KOPT-K1 (cell line): Measurements from ENCODE around the gene SLC12A3.

Source experiments
- H3K27ac ChIP-seq: fragments of 200-600 bp; sonication (generic); 2 replicates; pipeline ENCODE4 v1.5.1; 2016; ENCODE audit warnings: antibody characterized with exemption, mild to moderate bottlenecking, low read depth, low read length; ENCODE audit not compliant: poor library complexity, severe bottlenecking
- H3K36me3 ChIP-seq: fragments of 200-600 bp; sonication (generic); 2 replicates; pipeline ENCODE4 v1.5.1; 2017; ENCODE audit warnings: antibody characterized with exemption, mild to moderate bottlenecking, low read length, moderate library complexity; ENCODE audit not compliant: insufficient read depth
- H3K9me3 ChIP-seq: fragments of 200-600 bp; sonication (generic); 2 replicates; pipeline ENCODE4 v1.5.1; 2017; ENCODE audit warnings: antibody characterized with exemption, low read length, mild to moderate bottlenecking; ENCODE audit not compliant: insufficient read depth, poor library complexity, severe bottlenecking

The SLC12A3 gene

DNA sequence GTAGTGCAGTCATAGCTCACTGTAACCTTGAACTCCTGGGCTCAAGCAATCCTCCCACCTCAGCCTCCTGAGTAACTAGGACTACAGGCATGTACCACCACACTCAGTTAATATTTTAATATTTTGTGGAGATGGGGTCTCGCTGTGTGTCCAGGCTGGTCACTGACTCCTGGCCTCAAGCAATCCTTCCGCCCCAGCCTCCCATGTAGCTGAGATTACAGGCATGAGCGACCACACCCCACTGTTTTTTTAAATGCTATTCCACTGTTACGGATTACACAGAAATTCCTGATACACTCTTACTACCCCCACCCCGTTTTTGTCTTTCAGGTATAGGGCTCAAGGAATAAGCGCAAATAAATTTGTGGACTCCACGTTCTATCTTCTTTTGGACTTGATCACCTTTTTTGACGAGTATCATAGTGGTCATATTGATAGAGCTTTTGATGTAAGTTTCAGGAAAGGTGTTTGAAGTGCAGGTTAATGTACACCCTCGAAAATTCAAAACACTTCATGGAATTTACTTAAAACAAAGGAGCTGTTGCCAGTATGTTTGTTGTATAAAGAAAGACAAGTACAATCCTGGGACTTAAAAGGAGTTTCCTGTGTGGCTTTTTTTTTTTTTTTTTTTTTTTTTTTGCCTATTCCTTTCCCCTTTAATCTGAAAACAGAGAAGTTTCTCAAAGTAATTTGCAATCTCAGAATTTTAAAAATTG lies 26.2 kb upstream of the SLC12A3 start:
- no peak overlapping the region for H3K27ac ChIP-seq
- H3K9me3 ChIP-seq = no peaks in the 10 kb centered on the region
- peaks cover 98% of the 10 kb centered on the region for H3K36me3 ChIP-seq

DNA sequence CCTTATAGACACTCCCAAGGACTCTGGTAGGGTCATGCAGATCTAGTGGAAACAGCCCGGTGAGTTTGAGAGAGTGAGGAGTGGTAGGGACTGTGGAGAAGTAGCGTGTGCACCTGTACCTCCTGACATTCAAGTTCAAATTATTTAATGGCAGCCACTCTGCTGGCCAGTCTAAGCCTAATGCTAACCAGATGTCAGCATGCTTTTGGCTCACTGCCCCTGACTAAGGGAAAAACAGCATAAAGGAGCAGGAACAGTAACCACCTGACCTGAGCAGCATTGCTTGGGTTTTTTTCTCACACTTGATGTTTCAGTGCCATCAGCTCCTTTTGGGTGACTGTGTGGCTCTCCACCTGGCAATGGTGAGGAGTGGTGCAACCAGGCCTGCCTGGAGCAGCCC lies 23.8 kb upstream of the SLC12A3 start:
- Histone ChIP-seq H3K27ac (no peak overlapping the region), H3K9me3 (no peaks in the 10 kb centered on the region), H3K36me3 (peaks cover 98% of the 10 kb centered on the region)

- peaks cover 94% of the 10 kb centered on the region for H3K36me3 ChIP-seq
Measured at GRCh38 chr16:56841659-56842058, 23.3 kb upstream of the SLC12A3 start.

GRCh38 chr16:56842133-56842532 lies 22.9 kb upstream of the SLC12A3 start:
- Histone ChIP-seq H3K27ac (no peak overlapping the region), H3K36me3 (peaks cover 89% of the 10 kb centered on the region), H3K9me3 (no peaks in the 10 kb centered on the region)

More at GRCh38 chr16:56841659-56842058, 23.3 kb upstream of the SLC12A3 start:
- Histone ChIP-seq H3K9me3 (no peaks in the 10 kb centered on the region), H3K27ac (no peak overlapping the region)

- Histone ChIP-seq H3K36me3 (peaks cover 70% of the 10 kb centered on the region), H3K27ac (no peak overlapping the region), H3K9me3 (no peaks in the 10 kb centered on the region)
Measured at GRCh38 chr16:56844056-56844455, 21.0 kb upstream of the SLC12A3 start.

GRCh38 chr16:56847173-56847910 lies 17.7 kb upstream of the SLC12A3 start:
- peak overlapping the region; percentile 27 for H3K27ac ChIP-seq
- peaks cover 37% of the 10 kb centered on the region for H3K36me3 ChIP-seq
- H3K9me3 ChIP-seq = no peaks in the 10 kb centered on the region

- Histone ChIP-seq H3K9me3 (no peaks in the 10 kb centered on the region), H3K36me3 (peaks cover 27% of the 10 kb centered on the region), H3K27ac (peak overlapping the region; percentile 33)
Measured at GRCh38 chr16:56848029-56848936, 16.7 kb upstream of the SLC12A3 start.

GRCh38 chr16:56848955-56849689 lies 15.9 kb upstream of the SLC12A3 start:
- Histone ChIP-seq H3K9me3 (no peaks in the 10 kb centered on the region), H3K27ac (peak overlapping the region; percentile 33), H3K36me3 (peaks cover 19% of the 10 kb centered on the region)

GRCh38 chr16:56849690-56850680 lies 15.0 kb upstream of the SLC12A3 start:
- H3K27ac ChIP-seq = peak overlapping the region; percentile 33
- H3K9me3 ChIP-seq = no peaks in the 10 kb centered on the region
- H3K36me3 ChIP-seq = peaks cover 10% of the 10 kb centered on the region; the same call in 1 of the 2 replicates

DNA sequence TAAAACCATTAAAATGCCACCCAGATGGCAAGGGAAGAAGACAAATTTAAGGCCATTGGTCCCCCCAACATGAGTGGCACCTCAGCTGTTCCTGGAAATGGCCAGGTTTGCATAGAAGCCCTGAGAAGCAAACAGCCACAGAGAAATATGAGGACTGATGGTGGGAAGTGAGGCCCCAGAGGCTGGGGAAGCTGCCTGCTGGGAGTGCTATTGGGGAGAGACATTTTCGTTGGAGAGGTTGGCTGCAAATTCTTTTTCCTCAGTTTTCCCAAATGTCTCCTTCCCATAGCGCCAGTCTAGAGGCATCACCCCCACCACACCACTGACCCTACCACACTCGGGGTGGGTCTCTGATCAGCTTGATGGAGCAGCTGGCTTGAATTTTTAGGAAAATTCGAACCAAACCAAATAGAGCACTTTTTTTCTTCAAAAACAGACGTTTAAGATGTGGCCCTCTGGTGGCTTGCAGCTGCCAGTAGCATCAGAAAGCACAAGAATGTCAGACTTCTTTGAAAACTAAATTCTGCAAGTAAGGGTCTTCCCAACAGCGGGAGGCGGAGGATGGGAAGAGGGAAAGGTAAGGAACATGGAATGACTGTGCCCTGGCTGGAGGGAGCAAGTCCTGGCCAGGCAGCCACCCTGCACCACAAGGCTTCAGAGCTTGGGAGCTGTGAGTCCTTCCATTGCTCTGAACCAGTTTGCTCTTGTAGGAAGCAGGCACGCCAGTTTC lies 13.2 kb upstream of the SLC12A3 start:
- Histone ChIP-seq H3K36me3 (no peaks in the 10 kb centered on the region; the same call in 1 of the 2 replicates), H3K27ac (no peak overlapping the region), H3K9me3 (no peaks in the 10 kb centered on the region)

- Histone ChIP-seq H3K9me3 (no peaks in the 10 kb centered on the region), H3K36me3 (no peaks in the 10 kb centered on the region), H3K27ac (no peak overlapping the region)
Measured at GRCh38 chr16:56852401-56852730, 12.6 kb upstream of the SLC12A3 start.

- Histone ChIP-seq H3K27ac (no peak overlapping the region), H3K36me3 (no peaks in the 10 kb centered on the region), H3K9me3 (no peaks in the 10 kb centered on the region)
Measured at GRCh38 chr16:56852968-56853367, 12.0 kb upstream of the SLC12A3 start.

GRCh38 chr16:56855201-56855600 lies 9.8 kb upstream of the SLC12A3 start:
- Histone ChIP-seq H3K36me3 (no peaks in the 10 kb centered on the region), H3K27ac (no peak overlapping the region), H3K9me3 (no peaks in the 10 kb centered on the region)
